Activated CD4-positive, alpha-beta T cell treated with anti-CD3 and anti-CD28 coated beads for 24 hours (primary cell): ENCODE measurements around the gene TUBGCP3.

ENCODE experiments used
- DNase-seq, 2 donors: peaks; one replicate each; pipeline ENCODE4 v3.0.0-alpha.2; 2020; ENCODE audit warnings: low read depth in 2 of 2

TUBGCP3 gene

DNA sequence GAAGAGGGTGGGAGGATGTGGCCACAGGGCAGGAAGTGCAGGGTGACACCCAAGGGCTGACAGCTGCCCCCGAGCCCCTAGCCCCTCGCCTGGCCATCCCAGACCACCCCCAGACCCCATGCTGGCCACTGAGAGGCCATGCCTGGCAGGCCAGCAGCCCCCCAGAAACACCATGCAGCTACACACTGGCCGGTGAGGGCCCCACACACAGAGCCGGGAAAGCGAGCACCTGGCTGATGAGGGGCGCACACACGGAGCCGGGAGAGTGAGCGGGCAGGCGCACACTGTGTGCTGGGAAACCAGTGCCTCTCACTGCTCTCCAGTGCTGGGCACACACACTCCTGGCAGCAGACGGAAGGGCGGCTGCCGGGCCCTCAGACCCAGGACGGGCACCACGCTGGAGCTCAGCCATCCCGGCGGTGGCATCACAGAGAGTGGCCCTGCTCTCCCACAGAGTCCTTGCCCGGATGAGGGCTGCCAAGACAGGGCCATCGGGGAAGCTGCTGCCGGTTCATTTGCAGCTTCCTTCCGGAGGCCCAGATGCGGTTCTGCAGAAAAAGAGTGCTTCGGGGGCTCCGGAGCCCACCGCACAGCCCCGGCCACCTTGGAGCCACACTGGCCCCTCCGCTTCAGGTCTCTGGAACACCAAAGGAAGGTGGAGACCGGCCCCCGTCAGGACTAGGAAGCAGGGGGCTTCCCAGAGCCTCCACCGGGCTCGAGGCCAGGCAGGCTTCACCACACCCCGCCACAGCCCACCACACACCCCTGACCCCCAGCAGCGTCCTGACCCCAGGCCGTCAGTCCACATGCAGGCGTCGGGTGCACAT lies 135.4 kb downstream of the TUBGCP3 start:
- DNase-seq: no peak

DNA sequence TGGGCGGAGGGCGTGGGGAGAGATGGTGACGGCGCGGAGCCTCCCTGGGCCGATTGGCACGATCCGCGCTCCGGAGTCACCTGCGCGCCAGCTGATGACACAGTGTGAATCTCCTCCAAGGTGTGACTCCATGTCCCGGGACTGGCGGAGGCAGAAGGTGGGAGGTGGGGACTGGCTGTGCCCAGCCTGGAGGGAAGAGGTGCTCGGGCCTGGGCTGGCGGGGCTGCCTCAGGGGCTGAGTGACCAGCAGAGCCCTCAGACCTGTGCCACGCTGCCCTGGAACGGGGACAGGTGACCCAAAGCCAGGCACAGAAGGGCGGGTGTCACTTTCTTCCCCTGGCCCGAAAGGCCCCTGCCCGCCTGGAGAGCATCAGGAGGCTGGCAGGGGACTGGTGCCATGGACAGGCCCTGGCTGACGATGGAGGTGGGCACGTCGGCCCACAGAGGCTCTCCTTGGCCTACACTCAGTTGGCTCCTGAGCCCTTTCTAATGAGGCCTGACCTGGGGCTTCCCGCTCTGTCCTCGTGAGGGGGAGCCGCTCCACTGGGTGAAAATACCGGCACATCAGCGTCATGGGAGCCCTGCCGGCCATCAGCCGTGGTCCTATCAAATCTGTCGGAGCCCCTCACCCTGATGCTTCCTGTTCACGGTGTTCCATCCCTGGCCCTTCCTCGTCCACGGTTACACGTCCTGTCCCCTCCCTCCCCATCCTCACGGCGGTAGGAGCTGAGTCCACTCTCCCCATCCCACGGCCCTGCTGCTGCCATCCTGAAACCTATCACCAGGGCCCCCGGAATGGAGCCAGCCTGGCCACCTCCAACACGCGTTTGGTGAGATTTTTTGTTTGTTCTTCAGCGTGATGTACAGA lies 136.2 kb downstream of the TUBGCP3 start:
- DNase-seq: no peak

- DNase-seq: no peak
Observed at GRCh38 chr13:112450904-112451240, 137.1 kb downstream of the TUBGCP3 start.

DNA sequence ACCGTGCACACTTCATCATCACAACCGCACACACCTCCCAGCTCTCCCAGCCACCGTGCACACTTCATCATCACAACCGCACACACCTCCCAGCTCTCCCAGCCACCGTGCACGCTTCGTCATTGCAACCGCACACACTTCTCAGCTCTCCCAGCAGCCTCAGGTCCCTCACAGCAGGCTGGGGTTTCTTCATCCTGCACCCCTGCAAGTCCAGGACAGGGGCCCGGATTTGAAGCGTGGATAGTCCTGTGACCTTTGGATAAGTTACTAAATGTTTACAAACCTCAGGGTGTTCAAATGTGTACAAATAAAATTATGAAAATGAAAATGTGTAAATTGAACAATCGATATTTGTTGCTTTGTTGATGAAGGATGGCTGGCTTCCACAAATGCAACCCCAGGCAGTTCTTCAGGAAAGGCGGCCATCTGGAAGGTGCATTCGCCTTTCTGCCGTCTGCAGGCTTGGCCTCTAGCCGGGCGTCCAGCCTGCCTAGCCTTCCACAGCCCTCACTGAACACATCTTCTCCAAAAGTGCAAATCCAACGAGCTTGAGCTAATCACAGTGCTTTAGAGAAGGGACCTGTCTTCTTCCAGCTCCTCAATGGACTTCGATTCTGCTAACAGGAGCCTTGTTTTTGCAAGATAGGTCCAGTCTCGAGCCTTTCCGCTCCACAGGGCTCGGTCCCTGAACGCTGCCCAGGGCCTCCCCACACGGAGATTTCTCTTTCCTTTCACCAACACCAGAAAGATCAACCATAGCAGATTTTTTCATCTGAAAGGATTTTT lies 137.6 kb downstream of the TUBGCP3 start:
- no peak for DNase-seq

DNA sequence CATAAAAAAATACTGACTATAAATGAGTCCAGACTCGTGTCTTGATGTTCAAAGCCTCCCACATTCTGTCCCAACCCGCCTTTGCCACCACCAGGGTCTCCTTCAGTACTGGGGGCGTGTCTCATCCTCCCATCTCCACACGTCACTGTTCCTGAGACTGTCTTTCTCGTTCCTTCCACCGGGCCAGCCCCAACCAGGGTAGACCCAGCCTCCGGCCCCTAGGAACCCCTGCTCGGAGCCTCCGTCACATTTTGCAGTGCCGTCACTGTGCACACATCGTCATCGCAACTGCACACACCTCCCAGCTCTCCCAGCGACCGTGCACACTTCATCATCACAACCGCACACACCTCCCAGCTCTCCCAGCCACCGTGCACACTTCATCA lies 138.4 kb downstream of the TUBGCP3 start:
- DNase-seq: no peak

GRCh38 chr13:112448621-112449544 lies 139.1 kb downstream of the TUBGCP3 start:
- DNase-seq: no peak

GRCh38 chr13:112447761-112448603 lies 140.0 kb downstream of the TUBGCP3 start:
- no peak for DNase-seq

DNA sequence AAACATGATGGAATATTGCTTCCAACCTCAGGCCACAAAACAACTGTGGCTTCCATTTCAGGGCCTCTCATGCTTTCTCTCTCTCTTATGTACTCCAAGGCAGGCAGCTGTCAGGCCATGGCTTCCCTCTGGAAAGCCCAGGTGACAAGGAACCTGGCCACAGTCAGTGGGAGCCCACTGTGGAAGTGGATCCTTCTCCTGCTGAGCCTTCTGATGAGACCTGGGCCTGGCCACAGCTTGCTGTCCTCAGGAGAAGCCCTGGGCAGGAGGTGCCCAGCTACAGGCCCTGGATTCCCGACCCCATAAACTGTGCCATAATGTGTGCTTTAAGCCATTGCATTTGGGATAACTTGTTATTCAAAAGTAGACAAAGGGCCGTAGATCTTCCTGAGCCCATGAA lies 140.6 kb downstream of the TUBGCP3 start:
- no peak for DNase-seq

GRCh38 chr13:112446867-112447266 lies 141.1 kb downstream of the TUBGCP3 start:
- DNase-seq: no peak

DNA sequence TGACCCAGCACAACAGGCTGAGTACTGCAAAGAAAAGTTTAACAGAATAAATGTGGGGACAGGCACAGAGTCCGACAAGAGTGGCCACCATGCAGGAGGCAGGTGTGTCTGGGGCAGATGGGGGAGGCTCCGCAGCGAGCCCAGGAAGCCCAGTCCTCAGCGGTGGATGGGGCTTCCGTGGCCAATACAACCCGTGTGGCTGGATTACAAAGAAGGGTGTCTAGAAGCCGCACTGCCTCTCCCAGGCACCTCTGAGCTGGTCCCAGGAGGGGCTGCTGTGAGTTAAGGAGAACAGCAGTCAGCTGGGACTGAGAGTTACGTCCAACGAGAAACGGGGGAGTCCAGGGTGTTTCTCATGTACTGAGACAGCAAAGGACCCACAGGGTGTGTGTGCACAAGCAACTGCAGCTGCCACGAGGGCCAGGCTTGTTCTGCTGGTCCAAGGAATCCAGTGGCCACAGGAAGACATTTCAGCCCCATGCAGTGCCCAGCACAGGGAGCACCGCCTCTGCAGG lies 141.5 kb downstream of the TUBGCP3 start:
- no peak for DNase-seq

DNA sequence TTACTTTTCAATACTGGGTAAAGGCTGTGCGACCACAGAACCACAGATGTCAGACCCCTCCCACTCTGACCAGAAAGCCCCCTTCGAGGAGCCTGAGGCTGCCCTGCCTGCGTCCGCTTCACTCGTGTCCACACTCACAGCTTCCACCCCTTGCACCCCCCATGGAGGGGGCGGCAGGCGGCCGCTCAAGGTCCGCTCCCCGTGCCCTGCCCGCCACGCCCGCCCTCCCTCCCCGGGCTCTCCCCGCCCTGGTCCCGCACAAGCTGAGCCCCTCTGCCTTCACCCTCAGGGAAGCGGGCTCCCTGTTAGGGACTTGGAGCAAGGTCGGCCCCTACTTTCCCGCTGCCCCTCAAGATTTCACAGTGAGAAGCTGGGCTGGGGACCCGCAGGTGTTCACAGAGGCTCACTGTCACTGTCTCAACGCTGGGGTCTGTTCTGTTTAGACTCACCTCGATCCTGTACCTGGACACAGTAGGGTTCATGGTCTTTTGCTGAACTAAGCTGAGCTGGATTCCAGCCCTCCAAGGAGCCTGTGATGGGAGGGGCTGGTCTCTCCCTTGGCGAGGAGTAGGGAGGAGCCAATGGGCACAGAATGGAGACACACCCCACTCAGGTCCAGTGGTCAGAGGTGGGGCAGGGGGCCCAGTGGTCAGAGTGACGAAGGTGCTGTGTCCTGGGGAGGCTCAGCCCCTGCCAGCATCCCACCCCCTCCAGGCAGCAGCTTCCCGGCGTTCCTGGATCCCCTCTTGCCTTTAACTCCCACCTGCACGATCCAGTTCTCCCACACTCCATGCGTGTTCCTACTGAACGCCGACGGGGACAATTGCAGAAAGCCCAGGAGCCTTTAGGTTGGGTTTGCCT lies 142.3 kb downstream of the TUBGCP3 start:
- no peak for DNase-seq

DNA sequence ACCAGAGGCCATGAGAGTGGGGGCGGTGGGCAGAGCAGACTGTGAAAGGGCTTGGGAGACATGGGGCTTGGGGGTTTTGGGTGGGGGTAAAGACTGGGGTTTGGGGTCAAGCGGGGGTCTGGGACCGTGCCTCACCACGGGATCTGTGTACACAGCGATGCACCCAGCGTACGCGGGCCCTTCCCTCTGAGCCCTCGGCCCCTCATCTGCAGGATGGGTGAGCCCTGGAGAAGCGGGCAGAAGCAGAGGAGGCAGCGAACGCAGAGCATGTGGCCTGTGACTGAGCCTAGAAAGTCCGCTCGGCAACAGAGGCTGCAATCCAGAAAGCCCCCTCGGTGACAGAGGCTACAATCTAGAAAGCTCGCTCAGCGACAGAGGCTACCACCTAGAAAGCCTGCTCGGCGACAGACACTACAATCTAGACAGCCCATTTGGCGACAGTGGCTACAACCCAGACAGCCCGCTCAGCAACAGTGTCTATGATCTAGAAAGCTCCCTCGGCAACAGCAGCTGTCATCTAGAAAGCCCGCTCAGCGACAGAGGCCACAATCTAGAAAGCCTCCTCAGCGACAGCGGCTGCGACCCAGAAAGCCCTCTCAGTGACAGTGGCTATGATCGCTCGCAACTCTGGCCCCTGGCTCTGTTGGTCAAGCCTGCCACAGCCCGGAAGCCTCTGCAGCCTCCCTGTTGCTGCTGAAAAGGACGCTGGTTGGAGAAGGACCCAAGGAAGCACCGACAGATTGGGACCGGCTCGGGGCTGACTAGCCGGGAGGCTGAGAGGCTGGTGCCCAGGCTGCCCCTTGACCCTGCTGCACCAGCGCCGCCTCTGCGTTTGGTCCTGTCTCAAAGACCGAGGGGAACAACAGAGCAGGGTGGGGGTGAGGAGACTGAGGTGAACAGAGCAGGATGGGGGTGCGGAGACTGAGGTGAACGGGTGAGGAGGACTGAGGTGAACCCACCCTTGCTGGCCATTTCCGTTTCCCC lies 143.2 kb downstream of the TUBGCP3 start:
- DNase-seq: no peak

DNA sequence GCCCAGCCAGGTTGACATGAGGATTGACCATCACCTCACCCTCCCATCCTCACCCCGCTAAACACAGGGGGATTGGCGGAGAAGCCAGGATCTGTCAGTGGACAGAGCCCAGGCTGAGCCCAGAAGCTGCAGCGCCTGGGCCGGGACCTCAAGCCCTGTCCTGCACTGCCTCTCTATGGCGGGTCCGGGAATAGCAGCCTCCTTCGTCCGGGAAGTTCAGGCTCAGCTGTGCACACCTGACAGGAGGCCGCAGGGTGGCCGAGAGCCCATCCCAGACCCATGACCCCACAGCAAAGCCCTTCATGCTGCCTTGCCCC lies 144.0 kb downstream of the TUBGCP3 start:
- DNase-seq: peak; percentile 23 to 59

DNA sequence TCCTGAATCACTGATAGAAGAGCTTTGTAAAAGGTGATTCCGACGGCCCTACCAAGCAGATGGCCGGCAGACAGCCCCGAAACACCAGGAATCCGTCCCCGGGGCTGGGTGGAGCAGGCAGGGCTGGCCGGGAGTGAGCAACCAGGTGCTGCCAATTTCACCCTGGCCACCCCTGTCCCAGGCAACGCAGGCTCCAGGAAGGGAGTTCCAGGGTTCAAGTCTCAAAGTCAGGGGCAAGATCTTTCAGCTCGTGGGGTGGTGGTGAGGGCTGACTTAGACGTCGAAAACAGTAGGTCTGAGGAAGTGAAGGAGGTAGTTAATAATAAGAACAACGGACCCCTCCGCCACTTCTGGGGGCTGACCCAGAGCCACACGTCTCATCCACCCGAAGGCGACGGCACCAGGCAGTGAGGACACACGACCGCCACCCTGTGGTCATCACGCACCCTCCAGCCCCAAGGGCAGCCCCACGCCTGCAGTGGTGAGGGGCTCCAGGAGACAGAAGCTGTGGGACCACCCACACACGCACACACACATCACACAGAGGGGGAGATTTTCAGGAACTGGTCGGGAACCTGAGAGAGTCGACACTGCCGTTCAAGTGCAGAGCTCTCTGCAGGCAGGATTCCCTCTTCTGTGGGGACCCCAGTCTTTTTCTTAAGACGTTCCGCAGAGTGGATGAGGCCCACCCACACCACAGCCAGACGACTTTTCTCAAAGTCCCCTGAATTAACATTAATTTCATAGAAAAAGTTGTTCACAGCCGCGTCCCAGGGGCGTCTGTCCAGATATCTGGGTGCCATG lies 144.6 kb downstream of the TUBGCP3 start:
- DNase-seq: no peak

DNA sequence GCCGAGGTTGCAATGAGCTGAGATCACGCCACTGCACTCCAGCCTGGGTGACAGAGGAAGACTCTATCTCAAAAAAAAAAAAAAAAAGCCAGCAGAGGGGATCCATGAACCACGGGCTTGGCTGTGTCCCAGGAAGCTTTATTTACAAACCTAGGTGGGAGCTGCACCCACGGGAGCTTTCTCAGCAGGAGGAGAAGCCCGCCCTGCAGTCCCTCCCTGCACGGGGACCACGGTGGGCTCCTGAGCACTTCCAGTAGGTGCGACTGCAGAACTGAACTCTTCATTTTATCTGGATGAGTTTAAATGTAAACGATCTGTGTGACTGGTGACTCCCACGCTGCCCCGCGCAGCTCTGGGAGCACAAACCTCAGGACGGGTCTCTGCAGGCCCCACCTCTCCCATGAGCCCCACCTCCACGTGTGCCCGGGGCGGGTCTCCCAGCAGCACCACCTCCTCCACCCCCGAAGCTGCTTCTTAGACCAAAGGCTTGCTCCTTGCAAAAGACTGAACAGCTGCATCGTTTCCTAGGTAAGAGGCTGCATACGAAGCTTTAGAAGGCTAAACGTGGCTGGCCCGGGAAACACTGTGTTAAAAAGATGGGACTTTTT lies 145.4 kb downstream of the TUBGCP3 start:
- DNase-seq: no peak

DNA sequence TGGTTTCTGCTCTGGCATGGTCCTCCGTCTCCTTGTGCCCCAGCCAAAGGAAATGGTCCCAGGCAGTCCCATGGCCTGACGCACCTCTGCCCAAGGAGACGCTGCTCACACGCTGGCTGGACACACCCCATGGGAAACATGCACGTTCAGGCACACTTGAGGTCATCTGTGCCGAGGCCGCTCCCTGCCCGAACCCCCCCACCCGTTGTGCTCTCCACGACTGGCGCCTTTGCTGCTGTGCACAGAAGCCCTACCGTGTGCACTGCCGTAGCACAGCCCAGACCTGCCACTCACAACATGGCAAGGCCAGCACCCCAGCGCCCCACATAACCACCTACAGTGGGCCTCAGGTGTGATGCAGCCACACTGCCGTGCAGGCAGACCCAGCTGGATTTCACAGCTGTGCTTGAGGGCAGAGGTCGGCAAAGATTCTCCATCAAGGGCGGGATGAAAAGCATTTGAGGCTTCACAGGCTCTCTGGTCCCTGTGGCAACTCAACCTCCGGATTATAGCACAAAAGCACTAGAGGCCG lies 146.1 kb downstream of the TUBGCP3 start:
- DNase-seq: no peak
